Loucy (cell line): ENCODE data around the gene RPTOR.

Source experiments
- CTCF ChIP-seq: fragments of 200-600 bp; sonication (generic); conservative IDR thresholded peaks from 2 replicates; pipeline ENCODE4 v1.5.1; 2014; ENCODE audit warnings: mild to moderate bottlenecking, antibody characterized with exemption, low read length
- EZH2phosphoT487 ChIP-seq: fragments of 200-600 bp; IDR thresholded peaks from 2 replicates; pipeline ENCODE4 v1.6.1; 2018; ENCODE audit warnings: antibody characterized with exemption, mild to moderate bottlenecking, moderate library complexity, borderline replicate concordance

GRCh38 chr17:80718428-80718827, 173.8 kb downstream of the RPTOR start:
- TF ChIP-seq CTCF = no peak
- TF ChIP-seq EZH2phosphoT487 = no peak
